ENCODE data around the gene CYP46A1.
"Not testable (repeated sequence)": the region's sequence is repeated elsewhere in the genome, so short reads cannot be mapped to it uniquely, and the experiment has no call there.

CYP46A1 gene

GRCh38 chr14:99657645-99658155 lies 26.4 kb upstream of the CYP46A1 start:
- DNase-seq (ENCODE audit: low read depth): no peak

- no peak for DNase-seq (ENCODE audit: low read depth)
Observed at GRCh38 chr14:99658218-99658845, 25.8 kb upstream of the CYP46A1 start.

- no peak for DNase-seq (ENCODE audit: low read depth)
Observed at GRCh38 chr14:99659333-99659741, 24.8 kb upstream of the CYP46A1 start.

GRCh38 chr14:99660006-99660566 lies 24.0 kb upstream of the CYP46A1 start:
- DNase-seq (ENCODE audit: low read depth): no peak

- no peak for DNase-seq (ENCODE audit: low read depth)
Observed at GRCh38 chr14:99660794-99661193, 23.3 kb upstream of the CYP46A1 start.

- DNase-seq (ENCODE audit: low read depth): not testable (repeated sequence)
Observed at GRCh38 chr14:99661206-99661605, 22.9 kb upstream of the CYP46A1 start.

- no peak for DNase-seq (ENCODE audit: low read depth)
Observed at GRCh38 chr14:99662846-99663245, 21.3 kb upstream of the CYP46A1 start.

- DNase-seq (ENCODE audit: low read depth): no peak
Observed at GRCh38 chr14:99663386-99664057, 20.6 kb upstream of the CYP46A1 start.

GRCh38 chr14:99664058-99664936 lies 19.8 kb upstream of the CYP46A1 start:
- DNase-seq (ENCODE audit: low read depth): no peak

GRCh38 chr14:99664937-99665273 lies 19.2 kb upstream of the CYP46A1 start:
- DNase-seq (ENCODE audit: low read depth): no peak

GRCh38 chr14:99666533-99666932 lies 17.6 kb upstream of the CYP46A1 start:
- DNase-seq (ENCODE audit: low read depth): no peak

- no peak for DNase-seq (ENCODE audit: low read depth)
Observed at GRCh38 chr14:99667045-99667444, 17.1 kb upstream of the CYP46A1 start.

- DNase-seq (ENCODE audit: low read depth): no peak
Observed at GRCh38 chr14:99667821-99668220, 16.3 kb upstream of the CYP46A1 start.

GRCh38 chr14:99668307-99669295 lies 15.5 kb upstream of the CYP46A1 start:
- no peak for DNase-seq (ENCODE audit: low read depth)

GRCh38 chr14:99670361-99671234 lies 13.5 kb upstream of the CYP46A1 start:
- no peak for DNase-seq (ENCODE audit: low read depth)

- no peak for DNase-seq (ENCODE audit: low read depth)
Observed at GRCh38 chr14:99671235-99672224, 12.6 kb upstream of the CYP46A1 start.

- DNase-seq (ENCODE audit: low read depth): no peak
Observed at GRCh38 chr14:99672506-99673304, 11.4 kb upstream of the CYP46A1 start.

All from T-helper 22 cell (primary cell).